ENCODE data around the gene UNC5A.

UNC5A gene

GRCh38 chr5:176897263-176897662 lies 86.9 kb downstream of the UNC5A start:
- H3K36me3 ChIP-seq (ENCODE audit: insufficient read depth, insufficient read length, low read length), result peaks cover 8% of the 10 kb centered on the region
- no peak for TF ChIP-seq SUZ12 (IDR thresholded peaks at IDR 0.05; ENCODE audit: extremely low read depth, insufficient read depth, insufficient read length)
- H3K4me3 ChIP-seq (ENCODE audit: insufficient read length, low read depth), result no peak overlapping the region
- H3K9ac ChIP-seq (ENCODE audit: insufficient read length, low read depth), result no peak overlapping the region
- H3K4me1 ChIP-seq (ENCODE audit: insufficient read depth, insufficient read length), result no peaks in the 10 kb centered on the region
- peaks cover 15% of the 10 kb centered on the region for H3K27me3 ChIP-seq (ENCODE audit: insufficient read depth, insufficient read length)
- no peak for DNase-seq (ENCODE audit: low read depth, low spot score)
- no peaks in the 10 kb centered on the region for H3K9me3 ChIP-seq (ENCODE audit: insufficient read depth, low read length)

GRCh38 chr5:176899296-176899891 lies 89.0 kb downstream of the UNC5A start, which contains the start of gene HK3:
Gene HK3, minus strand, starts transcription at chr5:176899346. Its CDS starts 3,187 bp downstream, at chr5:176896159.
- no peak for DNase-seq (ENCODE audit: low read depth, low spot score)
- Histone ChIP-seq H3K27me3 (ENCODE audit: insufficient read depth, insufficient read length) (no peaks in the 10 kb centered on the region), H3K36me3 (ENCODE audit: insufficient read depth, insufficient read length, low read length) (peaks cover 27% of the 10 kb centered on the region), H3K9me3 (ENCODE audit: insufficient read depth, low read length) (no peaks in the 10 kb centered on the region), H3K9ac (ENCODE audit: insufficient read length, low read depth) (no peak within 1 kb of the TSS), H3K4me1 (ENCODE audit: insufficient read depth, insufficient read length) (no peaks in the 10 kb centered on the region), H3K4me3 (ENCODE audit: insufficient read length, low read depth) (no peak within 1 kb of the TSS)
- TF ChIP-seq YY1 (IDR thresholded peaks at IDR 0.05; ENCODE audit: insufficient read depth, insufficient read length) (no peak), ZNF274 (IDR thresholded peaks at IDR 0.05; ENCODE audit: low read depth, low read length) (no peak), SUZ12 (IDR thresholded peaks at IDR 0.05; ENCODE audit: extremely low read depth, insufficient read depth, insufficient read length) (no peak)

- DNase-seq (ENCODE audit: low read depth, low spot score), result no peak
- Histone ChIP-seq H3K9ac (ENCODE audit: insufficient read length, low read depth) (no peak overlapping the region), H3K27me3 (ENCODE audit: insufficient read depth, insufficient read length) (no peaks in the 10 kb centered on the region), H3K4me3 (ENCODE audit: insufficient read length, low read depth) (no peak overlapping the region), H3K9me3 (ENCODE audit: insufficient read depth, low read length) (no peaks in the 10 kb centered on the region), H3K36me3 (ENCODE audit: insufficient read depth, insufficient read length, low read length) (peaks cover 34% of the 10 kb centered on the region), H3K4me1 (ENCODE audit: insufficient read depth, insufficient read length) (no peaks in the 10 kb centered on the region)
- TF ChIP-seq ZNF274 (IDR thresholded peaks at IDR 0.05; ENCODE audit: low read depth, low read length) (no peak), YY1 (IDR thresholded peaks at IDR 0.05; ENCODE audit: insufficient read depth, insufficient read length) (no peak), SUZ12 (IDR thresholded peaks at IDR 0.05; ENCODE audit: extremely low read depth, insufficient read depth, insufficient read length) (no peak)
Measured at GRCh38 chr5:176899946-176900779, 89.8 kb downstream of the UNC5A start.

- Histone ChIP-seq H3K9me3 (ENCODE audit: insufficient read depth, low read length) (no peaks in the 10 kb centered on the region), H3K27me3 (ENCODE audit: insufficient read depth, insufficient read length) (no peaks in the 10 kb centered on the region), H3K4me3 (ENCODE audit: insufficient read length, low read depth) (no peak overlapping the region), H3K36me3 (ENCODE audit: insufficient read depth, insufficient read length, low read length) (peaks cover 41% of the 10 kb centered on the region), H3K4me1 (ENCODE audit: insufficient read depth, insufficient read length) (no peaks in the 10 kb centered on the region), H3K9ac (ENCODE audit: insufficient read length, low read depth) (no peak overlapping the region)
- no peak for DNase-seq (ENCODE audit: low read depth, low spot score)
- no peak for TF ChIP-seq YY1 (IDR thresholded peaks at IDR 0.05; ENCODE audit: insufficient read depth, insufficient read length)
- TF ChIP-seq ZNF274 (IDR thresholded peaks at IDR 0.05; ENCODE audit: low read depth, low read length), result no peak
- no peak for TF ChIP-seq SUZ12 (IDR thresholded peaks at IDR 0.05; ENCODE audit: extremely low read depth, insufficient read depth, insufficient read length)
Measured at GRCh38 chr5:176900780-176901204, 90.4 kb downstream of the UNC5A start.

GRCh38 chr5:176901260-176902101 lies 91.1 kb downstream of the UNC5A start:
- no peak overlapping the region for H3K4me3 ChIP-seq (ENCODE audit: insufficient read length, low read depth)
- H3K9ac ChIP-seq (ENCODE audit: insufficient read length, low read depth), result no peak overlapping the region
- no peaks in the 10 kb centered on the region for H3K27me3 ChIP-seq (ENCODE audit: insufficient read depth, insufficient read length)
- TF ChIP-seq ZNF274 (IDR thresholded peaks at IDR 0.05; ENCODE audit: low read depth, low read length), result no peak
- TF ChIP-seq YY1 (IDR thresholded peaks at IDR 0.05; ENCODE audit: insufficient read depth, insufficient read length), result no peak
- no peak for TF ChIP-seq SUZ12 (IDR thresholded peaks at IDR 0.05; ENCODE audit: extremely low read depth, insufficient read depth, insufficient read length)
- no peak for DNase-seq (ENCODE audit: low read depth, low spot score)
- H3K9me3 ChIP-seq (ENCODE audit: insufficient read depth, low read length), result no peaks in the 10 kb centered on the region
- no peaks in the 10 kb centered on the region for H3K4me1 ChIP-seq (ENCODE audit: insufficient read depth, insufficient read length)
- H3K36me3 ChIP-seq (ENCODE audit: insufficient read depth, insufficient read length, low read length), result peaks cover 47% of the 10 kb centered on the region

GRCh38 chr5:176902102-176902814 lies 91.9 kb downstream of the UNC5A start:
- DNase-seq (ENCODE audit: low read depth, low spot score), result no peak
- H3K27me3 ChIP-seq (ENCODE audit: insufficient read depth, insufficient read length), result no peaks in the 10 kb centered on the region
- H3K4me3 ChIP-seq (ENCODE audit: insufficient read length, low read depth), result no peak overlapping the region
- no peak for TF ChIP-seq YY1 (IDR thresholded peaks at IDR 0.05; ENCODE audit: insufficient read depth, insufficient read length)
- no peak for TF ChIP-seq SUZ12 (IDR thresholded peaks at IDR 0.05; ENCODE audit: extremely low read depth, insufficient read depth, insufficient read length)
- no peak for TF ChIP-seq ZNF274 (IDR thresholded peaks at IDR 0.05; ENCODE audit: low read depth, low read length)
- H3K9ac ChIP-seq (ENCODE audit: insufficient read length, low read depth), result no peak overlapping the region
- peaks cover 55% of the 10 kb centered on the region for H3K36me3 ChIP-seq (ENCODE audit: insufficient read depth, insufficient read length, low read length)
- no peaks in the 10 kb centered on the region for H3K9me3 ChIP-seq (ENCODE audit: insufficient read depth, low read length)
- no peaks in the 10 kb centered on the region for H3K4me1 ChIP-seq (ENCODE audit: insufficient read depth, insufficient read length)
